LNCAP (cell line): ENCODE measurements around the gene ORM2.

Source experiments
- CTCF ChIP-seq: fragments of 450-650 bp; IDR thresholded peaks from 2 replicates; pipeline ENCODE4 v1.5.1; 2017; ENCODE audit warnings: mild to moderate bottlenecking

Gene ORM2

GRCh38 chr9:114303977-114304376 is 25.7 kb upstream of the ORM2 start:
- TF ChIP-seq CTCF = no peak

DNA sequence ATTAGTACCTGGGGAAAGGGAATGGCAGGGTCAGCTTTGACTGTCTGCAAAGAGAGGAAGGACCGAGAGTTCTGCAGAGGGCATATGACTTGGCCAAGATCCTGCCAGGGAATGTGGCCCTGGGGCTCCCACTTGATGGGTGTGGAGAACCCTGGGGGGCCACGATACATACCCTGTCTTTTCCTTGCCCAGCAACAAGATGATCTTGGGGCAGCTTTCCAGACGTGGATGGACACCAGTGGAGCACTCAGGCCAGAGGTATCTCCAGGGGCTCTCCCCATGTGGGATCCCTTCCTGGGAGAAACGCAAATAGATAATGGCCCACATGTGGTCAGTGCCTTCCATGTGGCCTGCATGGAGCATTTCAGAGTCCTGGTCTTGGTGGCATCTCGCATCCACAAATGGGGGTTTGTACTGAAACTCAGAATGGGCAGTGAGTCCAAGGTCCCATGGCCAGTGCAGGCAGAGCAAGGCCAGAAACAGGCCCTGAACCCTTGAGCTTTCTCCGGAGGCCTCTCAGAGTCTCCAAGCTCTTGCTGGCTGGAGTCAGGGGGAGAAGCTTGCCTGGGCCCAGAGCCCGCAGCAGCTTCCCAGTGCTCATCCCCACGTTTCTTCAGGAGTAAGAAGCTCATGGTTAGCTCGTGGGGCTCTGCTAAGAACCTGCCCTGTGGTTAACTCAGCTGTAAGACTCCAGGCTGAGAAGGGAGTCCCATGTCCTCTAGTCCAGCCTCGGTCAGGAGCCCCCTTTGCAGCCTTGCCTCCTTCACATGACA is 25.1 kb upstream of the ORM2 start:
- TF ChIP-seq CTCF = no peak

- no peak for TF ChIP-seq CTCF
Measured at GRCh38 chr9:114307899-114308267, 21.8 kb upstream of the ORM2 start.

DNA sequence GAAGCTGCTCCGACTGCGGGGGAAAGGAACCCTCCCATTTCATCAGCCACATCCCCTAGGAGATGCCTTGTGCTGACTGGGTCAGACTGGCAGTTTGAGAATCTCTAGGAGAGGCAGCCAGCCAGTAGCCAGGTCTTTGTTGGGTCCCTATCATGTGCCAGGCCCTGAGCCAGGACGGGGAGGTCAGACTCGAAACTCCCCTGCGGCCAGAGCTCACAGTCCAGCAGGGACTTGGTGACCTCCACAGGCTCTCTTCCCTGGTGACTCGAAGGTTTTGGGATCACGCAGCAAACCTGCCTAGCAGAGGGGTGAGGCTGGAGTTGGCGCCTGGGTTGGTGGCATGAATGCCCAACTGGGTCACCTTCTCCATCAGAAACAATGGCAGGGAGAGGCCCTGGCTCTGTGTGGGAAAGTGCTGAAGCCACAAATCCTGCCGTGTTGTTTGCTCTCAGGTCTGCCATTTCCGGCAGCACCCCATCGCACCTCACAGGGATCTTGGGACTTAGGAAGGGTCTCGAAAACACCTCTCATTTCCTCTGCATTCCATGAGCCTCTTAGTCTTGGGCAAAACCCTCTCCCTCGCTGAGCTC is 21.2 kb upstream of the ORM2 start:
- TF ChIP-seq CTCF = no peak

- TF ChIP-seq CTCF = no peak
Measured at GRCh38 chr9:114309096-114309495, 20.6 kb upstream of the ORM2 start.

DNA sequence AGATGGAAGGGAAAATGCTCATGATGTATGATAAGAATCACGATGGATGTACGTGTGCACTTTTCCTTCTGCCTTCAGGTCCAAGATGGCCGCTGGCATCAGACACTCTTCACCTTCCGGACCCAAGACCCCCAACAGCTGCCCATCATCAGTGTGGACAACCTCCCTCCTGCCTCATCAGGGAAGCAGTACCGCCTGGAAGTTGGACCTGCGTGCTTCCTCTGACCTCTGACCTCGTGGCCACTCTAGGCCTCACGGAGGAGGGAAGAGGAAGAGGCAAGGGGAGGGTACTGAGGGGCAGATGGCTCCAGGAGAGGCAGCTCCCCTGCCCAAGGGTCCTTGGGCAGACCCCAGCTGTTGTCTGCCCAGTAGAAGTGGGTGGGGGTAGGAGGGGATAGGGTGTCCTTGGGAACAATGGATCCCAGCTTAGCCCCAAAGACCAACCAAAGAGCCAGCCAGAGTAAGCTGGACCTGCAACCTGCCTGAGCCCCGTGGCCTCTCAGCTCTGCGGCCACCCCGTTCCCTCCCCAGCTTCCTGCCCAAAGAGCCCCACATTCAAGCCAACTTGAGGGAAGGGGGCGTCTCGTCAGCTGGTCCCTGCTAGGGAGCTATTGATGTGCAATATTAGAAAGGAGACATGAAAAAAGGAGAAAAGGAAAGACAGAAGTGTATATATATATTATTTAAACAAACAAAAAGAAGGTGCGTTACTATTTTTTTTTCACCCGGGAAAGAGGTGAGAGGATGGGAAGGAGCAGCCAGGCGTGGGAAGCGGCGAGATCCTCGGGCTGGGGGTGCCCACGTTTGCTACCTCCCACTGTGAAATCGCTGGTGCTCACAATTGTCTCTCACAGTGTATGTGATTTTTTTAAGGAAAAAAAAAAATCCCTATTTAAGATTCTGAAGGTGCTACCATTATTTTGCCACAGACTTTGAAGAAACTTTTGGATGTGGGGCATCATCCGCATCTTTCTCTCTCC is 18.9 kb upstream of the ORM2 start:
- TF ChIP-seq CTCF = no peak

DNA sequence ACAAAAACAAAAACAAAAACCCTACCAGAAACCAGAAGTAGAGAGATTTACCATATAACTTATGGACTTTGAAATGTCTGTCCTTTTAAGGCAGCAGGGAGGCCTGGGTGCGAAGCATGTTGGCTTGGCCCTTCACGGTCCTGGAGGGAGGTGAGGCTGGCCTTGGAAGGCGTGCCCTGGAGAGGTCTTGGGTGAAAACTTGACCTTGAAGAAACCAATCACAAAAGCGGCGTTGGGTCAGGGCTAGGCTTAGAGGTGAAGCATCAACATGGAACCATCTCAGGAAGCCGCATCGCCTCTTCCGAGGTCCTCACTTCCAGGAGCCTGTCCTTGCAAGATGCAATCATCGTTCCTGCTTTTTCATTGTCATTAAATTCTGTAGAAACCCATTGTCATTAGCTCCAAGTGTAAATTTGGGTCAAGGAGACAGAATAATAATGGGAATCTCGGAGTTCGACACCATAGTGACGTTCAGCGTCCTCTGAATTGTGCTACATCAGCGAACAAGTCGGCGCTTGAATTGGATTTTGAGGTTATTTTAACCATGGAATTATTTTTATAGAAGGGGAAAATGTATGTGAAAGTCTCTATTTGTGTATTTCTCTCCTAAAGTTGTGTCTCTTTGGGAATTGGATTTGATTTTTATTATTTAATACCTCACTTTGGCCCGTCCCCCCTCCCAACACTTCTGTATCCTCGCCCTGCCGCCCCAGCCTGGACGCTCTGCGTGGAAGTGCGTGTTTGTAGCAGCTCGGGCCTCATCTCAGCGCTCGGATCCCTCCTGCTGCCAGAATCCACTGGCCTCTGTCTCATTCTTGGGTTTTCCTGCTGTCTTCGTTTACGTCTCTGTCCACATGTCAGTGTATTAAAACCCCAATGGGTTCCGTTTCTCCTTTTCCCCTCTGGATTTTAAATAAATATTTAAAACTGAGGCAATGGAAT is 17.8 kb upstream of the ORM2 start:
- no peak for TF ChIP-seq CTCF
